BLaER1 treated with 17β-estradiol and CSF1 and Interleukin-3, amounts not matched to agents 10 nM and 100 nM (cell line): ENCODE measurements around the gene CLSTN1.
A peak's percentile ranks its signal among the peaks of the same experiment; 100 is the strongest.

Source experiments
- H3K27ac ChIP-seq, 11 experiments: shearing (Covaris generic); formaldehyde crosslinking; 2 replicates each; pipeline ENCODE4 v1.8.1; 2022
- H3K27me3 ChIP-seq, 11 experiments: shearing (Covaris generic); formaldehyde crosslinking; 2 replicates each; pipeline ENCODE4 v1.8.1; 2022
- H3K36me3 ChIP-seq, 11 experiments: shearing (Covaris generic); formaldehyde crosslinking; 2 replicates each; pipeline ENCODE4 v1.8.1; 2022
- H3K4me1 ChIP-seq, 10 experiments: shearing (Covaris generic); formaldehyde crosslinking; 2 replicates each; pipeline ENCODE4 v1.8.1; 2022
- H3K4me2 ChIP-seq, 11 experiments: shearing (Covaris generic); formaldehyde crosslinking; 2 replicates each; pipeline ENCODE4 v1.8.1; 2022
- H3K4me3 ChIP-seq, 10 experiments: shearing (Covaris generic); formaldehyde crosslinking; 2 replicates each; pipeline ENCODE4 v1.8.1; 2022
- H3K9ac ChIP-seq, 11 experiments: shearing (Covaris generic); formaldehyde crosslinking; 2 replicates each; pipeline ENCODE4 v1.8.1; 2022
- H3K9me3 ChIP-seq, 11 experiments: shearing (Covaris generic); formaldehyde crosslinking; replicated peaks in 1 of 11; 2 replicates each; pipeline ENCODE4 v1.8.1; 2022
- H4K20me1 ChIP-seq, 11 experiments: shearing (Covaris generic); formaldehyde crosslinking; 2 replicates each; pipeline ENCODE4 v1.8.1; 2022
- Cebpa-rat ChIP-seq, 11 experiments: shearing (Covaris generic); IDR thresholded peaks; 2 replicates each; pipeline ENCODE4 v1.8.1; 2022

CLSTN1 gene

GRCh38 chr1:9687120-9687873 lies 136.5 kb downstream of the CLSTN1 start:
- H3K4me3 ChIP-seq: peak overlapping the region; percentile 51 to 74 (median 62)
- no peak for TF ChIP-seq Cebpa-rat (IDR thresholded peaks at IDR 0.05)
- H3K27me3 ChIP-seq: no peaks in the 10 kb centered on the region
- peak overlapping the region; percentile 58 to 81 (median 73); a peak in 21 of 22 replicates for H3K9ac ChIP-seq
- peaks cover 14 to 43% (median 29%) of the 10 kb centered on the region in 11 experiments for H3K36me3 ChIP-seq
- peak overlapping the region in 10 of 11 experiments; percentile 21 to 82 (median 74); a peak in 18 of 22 replicates for H3K27ac ChIP-seq
- H3K4me2 ChIP-seq: peak overlapping the region; percentile 95 to 100 (median 99)
- H4K20me1 ChIP-seq: peaks cover 95 to 100% (median 97%) of the 10 kb centered on the region in 11 experiments
- H3K9me3 ChIP-seq: no peaks in the 10 kb centered on the region
- peaks cover 86 to 96% (median 92%) of the 10 kb centered on the region in 10 experiments for H3K4me1 ChIP-seq

- Histone ChIP-seq H3K9ac (no peak overlapping the region; a peak in 1 of 22 replicates), H3K27me3 (no peaks in the 10 kb centered on the region), H3K4me2 (peak overlapping the region; percentile 95 to 100 (median 99)), H3K4me1 (peaks cover 73 to 96% (median 90%) of the 10 kb centered on the region in 10 experiments), H4K20me1 (peaks cover 95 to 100% (median 97%) of the 10 kb centered on the region in 11 experiments), H3K36me3 (peaks cover 27 to 53% (median 39%) of the 10 kb centered on the region in 11 experiments; a peak in 20 of 22 replicates), H3K9me3 (no peaks in the 10 kb centered on the region), H3K4me3 (no peak overlapping the region), H3K27ac (peak overlapping the region in 3 of 11 experiments; percentile 9 to 25 (median 10); a peak in 3 of 22 replicates)
- TF ChIP-seq Cebpa-rat (IDR thresholded peaks at IDR 0.05): no peak
Measured at GRCh38 chr1:9684801-9685200, 139.0 kb downstream of the CLSTN1 start.

- Histone ChIP-seq H3K9ac (no peak overlapping the region), H3K9me3 (no peaks in the 10 kb centered on the region), H4K20me1 (peaks cover 100% of the 10 kb centered on the region in 11 experiments), H3K27me3 (no peaks in the 10 kb centered on the region), H3K4me1 (peaks cover 55 to 87% (median 77%) of the 10 kb centered on the region in 10 experiments), H3K4me2 (peak overlapping the region; percentile 1 to 60 (median 31); a peak in 20 of 22 replicates), H3K27ac (no peak overlapping the region; a peak in 1 of 22 replicates), H3K4me3 (no peak overlapping the region), H3K36me3 (peaks cover 56 to 80% (median 69%) of the 10 kb centered on the region in 11 experiments)
- no peak for TF ChIP-seq Cebpa-rat (IDR thresholded peaks at IDR 0.05)
Measured at GRCh38 chr1:9680828-9681227, 142.9 kb downstream of the CLSTN1 start.

GRCh38 chr1:9680091-9680490 lies 143.7 kb downstream of the CLSTN1 start:
- Histone ChIP-seq H3K4me3 (no peak overlapping the region), H4K20me1 (peaks cover 100% of the 10 kb centered on the region in 11 experiments), H3K9ac (no peak overlapping the region), H3K27me3 (no peaks in the 10 kb centered on the region), H3K4me1 (peaks cover 51 to 86% (median 72%) of the 10 kb centered on the region in 10 experiments), H3K27ac (no peak overlapping the region), H3K9me3 (no peaks in the 10 kb centered on the region), H3K36me3 (peaks cover 63 to 87% (median 74%) of the 10 kb centered on the region in 11 experiments), H3K4me2 (peak overlapping the region; percentile 1 to 60 (median 31); a peak in 15 of 22 replicates)
- no peak for TF ChIP-seq Cebpa-rat (IDR thresholded peaks at IDR 0.05)
